HUDEP-2 (cell line): Measurements from ENCODE around the gene MC5R.

Experiments used
- DNase-seq, 76 experiments: peaks; one replicate each; lab custom pipeline; 2025; ENCODE audit not compliant: unreplicated experiment in 76 of 76; lab: John Stamatoyannopoulos, UW

Gene MC5R

DNA sequence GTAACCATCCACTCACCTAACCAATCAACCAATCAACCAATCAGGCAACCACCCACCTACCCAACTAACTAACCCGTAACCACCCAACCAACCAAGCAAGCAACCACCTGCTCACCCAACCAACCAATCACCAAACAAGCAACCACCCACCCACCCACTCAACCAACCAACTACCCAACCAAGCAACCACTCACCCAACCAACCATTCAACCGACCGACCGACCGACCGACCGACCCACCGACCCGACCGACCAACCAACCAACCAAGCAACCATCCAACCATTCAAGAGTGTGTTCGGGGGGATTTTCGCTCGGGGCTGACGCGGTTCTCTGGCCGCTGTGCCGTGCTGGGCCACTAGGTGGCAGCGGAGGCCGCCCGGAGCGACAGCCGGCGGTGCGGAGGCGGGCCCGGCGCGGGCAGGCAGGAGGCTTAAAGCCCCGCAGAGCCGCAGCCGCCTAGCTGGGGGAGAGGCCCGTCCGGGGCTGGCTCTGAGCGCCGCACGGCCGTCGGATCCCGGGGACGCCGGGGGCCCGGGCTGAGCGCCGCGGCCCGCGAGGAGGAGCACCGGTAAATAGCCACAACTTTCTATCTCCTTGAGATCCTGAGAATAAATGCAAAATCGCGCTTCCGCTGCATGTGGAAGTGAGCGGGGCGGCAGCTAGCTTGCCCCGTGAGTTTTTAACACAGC is at the start of gene MC5R:
MC5R (plus strand) TSS at position 443 of the 689 bp plus-strand sequence. CDS start 1,617 bp downstream, outside the sequence.
- DNase-seq, result peak in 33 of 76 experiments; percentile 0 to 69 (median 19)

DNA sequence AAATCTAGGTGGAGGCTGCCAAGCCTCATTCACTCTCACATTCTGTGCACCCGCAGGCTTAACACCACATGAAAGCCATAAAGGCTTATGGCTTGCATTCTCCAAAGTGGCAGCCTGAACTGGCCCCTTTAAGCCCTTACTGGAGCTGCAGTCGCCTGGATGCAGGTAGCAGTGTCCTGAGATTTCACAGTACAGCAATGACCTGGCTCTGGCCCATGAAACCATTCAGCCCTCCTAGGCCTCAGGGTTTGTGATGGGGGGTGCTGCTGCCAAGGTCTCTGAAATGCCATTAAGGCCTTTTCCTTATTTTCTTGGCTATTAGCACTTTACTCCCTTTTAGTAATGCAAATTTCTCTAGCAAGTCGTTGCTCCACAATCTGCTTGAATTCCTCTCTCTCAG is 48.9 kb upstream of the MC5R start:
- DNase-seq, result no peak

DNA sequence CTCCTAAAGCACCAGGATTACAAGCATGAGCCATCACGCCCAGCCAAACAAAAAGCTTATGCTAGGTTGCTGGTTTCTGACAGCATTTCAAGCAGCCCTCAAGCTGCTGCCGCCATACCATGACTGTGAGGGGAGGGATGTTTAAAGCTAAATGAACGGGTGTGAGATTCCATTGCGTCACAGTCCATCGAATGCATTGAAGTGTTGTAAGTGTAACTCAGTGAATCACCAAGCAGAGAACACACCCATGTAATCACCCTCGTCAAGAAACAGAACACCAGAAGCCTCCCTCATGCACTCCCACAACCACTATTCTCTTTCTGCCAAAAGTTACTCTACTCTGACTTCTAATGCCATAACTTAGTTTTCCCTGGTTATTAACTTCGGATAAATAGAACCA is 32.8 kb upstream of the MC5R start:
- no peak for DNase-seq

DNA sequence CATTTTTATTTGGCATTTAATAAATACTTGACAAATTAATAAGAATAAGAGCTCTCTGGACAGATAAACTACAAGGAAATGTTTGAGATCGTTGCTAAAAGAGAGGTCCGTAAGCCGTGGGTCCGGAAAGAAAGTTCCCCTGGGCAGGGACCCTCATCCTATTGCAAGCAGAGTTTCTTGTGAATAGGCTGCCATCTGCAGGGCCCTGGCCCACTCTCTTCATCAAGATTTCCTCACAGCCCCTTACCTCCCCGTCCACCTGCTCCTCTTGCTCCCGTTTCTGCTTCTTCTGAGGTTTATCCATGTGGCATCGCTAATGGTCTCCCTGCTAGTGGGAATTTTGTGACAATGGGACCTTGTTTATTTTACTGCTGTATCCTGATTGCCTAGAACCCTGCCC is 30.1 kb upstream of the MC5R start:
- DNase-seq, result no peak

DNA sequence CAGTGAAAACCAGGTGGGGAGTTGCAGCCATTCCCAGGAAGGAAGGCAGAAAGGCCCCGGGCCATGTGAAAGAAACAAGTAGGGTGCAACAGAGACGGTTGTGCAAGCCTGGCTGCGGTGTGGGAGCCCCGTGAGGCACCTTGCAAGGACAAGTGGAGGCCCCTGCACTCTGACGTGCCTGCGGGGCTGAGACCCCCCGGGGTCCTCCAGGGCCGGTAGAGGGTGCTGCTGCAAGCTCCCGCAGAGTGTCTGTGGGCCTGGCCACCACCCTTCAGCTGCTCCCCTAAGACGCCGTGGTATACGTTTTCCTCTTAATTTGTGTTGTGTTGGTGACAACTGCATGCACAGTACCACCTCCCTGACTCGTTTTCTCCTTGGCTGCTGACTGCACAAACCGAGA is 27.4 kb upstream of the MC5R start:
- no peak for DNase-seq

DNA sequence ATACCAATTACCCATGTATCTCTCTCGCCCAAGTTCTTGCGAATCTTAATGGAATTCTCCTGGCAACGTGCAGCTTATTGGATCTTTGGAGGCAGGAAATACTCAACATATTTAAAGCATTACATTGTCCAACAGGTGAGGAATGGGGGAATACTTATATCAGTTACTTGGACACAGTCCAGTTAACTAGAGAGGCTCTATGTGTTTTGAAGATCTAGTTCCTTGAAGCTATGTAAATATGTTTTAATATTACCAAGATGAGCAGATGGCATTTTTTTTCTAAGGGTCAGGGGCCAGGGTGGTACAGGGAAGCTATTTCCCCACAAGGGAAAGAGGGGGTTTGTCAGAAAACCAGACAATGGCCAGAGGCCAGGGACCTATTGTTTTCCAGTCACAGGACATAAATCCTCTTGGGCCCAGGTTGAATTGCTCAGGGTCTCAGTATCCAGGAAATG is 26.8 kb upstream of the MC5R start:
- DNase-seq, result no peak

DNA sequence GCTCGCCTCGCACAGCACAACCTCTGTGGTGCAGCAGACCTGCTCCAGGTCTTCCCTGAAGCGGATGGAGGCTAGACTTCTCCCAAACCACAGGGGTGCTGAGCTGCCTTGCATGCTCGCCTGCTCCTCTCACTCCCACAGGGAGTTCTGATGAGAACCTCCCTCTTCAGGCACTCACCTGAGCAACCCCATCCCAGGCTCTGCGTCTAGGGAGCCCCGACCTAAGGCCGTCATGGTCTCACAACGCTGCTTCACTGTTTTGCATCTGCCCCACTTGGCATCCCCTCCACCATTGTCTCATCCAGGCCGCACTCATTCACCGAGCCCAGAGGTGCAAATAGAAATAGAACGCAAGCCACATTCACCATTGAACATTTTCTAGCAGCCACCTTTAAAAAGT is 24.6 kb upstream of the MC5R start:
- DNase-seq, result no peak

DNA sequence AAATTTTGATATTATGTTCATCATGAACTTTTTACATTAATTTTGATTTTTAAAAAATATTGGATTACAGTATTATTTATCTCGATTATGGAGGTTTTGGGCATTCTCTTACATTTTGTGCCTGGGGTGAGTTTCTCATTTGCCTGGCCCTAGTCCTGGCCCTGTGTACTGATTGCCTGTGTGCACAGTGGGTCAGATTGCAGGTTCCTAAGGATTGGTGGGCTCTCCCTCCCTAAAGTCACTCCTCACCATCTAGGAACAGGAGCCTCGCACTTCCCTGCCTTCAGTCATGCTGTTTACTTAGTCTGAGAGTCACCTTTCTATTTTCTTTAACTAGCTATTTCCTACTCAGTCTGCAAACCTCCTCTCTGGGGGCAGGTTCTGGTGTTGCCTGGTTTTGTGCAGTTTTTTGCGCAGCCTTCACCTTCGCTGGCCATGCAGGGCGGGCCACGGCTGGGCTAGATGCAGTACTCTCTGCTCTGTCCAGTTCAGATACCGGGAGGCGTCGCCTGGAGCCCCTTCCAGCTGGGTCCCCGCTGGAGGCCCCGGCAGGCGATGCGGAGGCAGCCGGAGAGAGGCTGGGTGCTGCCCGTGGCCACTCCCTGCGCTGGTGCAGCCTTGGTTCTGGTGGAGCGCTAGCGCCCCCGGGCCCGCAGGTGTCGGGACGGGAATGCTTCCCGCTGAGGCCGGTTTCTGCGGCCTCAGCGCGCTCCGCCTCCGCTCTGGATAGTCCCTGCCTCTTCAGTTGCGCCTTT is 23.3 kb upstream of the MC5R start:
- peak in 19 of 76 experiments; percentile 1 to 48 (median 11) for DNase-seq

DNA sequence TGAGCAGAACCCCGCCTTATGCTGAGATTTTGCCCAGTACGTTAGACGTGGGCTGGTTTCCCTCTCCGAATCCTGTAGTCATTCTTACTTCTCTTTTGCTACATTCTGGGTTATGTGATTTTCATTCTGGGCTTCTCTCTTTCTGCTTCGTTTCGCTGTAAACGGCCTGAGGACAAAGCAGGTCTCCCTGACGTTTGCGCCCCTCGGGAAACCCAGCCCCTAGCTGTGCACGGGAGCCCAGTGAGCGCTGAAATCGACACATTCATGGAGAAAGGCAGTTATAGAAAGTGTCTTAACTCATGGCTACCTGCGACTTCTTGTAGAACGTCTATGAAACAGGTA is 22.7 kb upstream of the MC5R start:
- no peak for DNase-seq

DNA sequence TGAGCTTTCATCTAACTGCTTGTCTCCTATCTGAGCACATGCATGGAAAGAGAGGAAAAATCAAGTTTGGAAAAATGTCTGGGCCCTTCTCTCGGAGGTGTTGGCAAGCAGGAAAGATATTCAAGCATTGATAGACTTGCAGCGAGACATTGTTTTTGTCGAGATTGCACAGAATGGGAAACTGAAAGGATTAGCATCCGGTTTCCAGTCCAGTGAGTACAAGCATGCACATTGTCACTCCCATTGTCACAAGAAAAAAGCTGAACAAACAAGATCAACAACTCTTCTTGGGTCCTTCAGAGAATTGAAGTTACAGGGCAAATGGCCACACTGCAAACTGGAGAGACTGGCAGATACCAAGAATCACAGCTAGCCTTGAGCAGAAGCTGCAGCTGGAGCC is 19.6 kb upstream of the MC5R start:
- no peak for DNase-seq

DNA sequence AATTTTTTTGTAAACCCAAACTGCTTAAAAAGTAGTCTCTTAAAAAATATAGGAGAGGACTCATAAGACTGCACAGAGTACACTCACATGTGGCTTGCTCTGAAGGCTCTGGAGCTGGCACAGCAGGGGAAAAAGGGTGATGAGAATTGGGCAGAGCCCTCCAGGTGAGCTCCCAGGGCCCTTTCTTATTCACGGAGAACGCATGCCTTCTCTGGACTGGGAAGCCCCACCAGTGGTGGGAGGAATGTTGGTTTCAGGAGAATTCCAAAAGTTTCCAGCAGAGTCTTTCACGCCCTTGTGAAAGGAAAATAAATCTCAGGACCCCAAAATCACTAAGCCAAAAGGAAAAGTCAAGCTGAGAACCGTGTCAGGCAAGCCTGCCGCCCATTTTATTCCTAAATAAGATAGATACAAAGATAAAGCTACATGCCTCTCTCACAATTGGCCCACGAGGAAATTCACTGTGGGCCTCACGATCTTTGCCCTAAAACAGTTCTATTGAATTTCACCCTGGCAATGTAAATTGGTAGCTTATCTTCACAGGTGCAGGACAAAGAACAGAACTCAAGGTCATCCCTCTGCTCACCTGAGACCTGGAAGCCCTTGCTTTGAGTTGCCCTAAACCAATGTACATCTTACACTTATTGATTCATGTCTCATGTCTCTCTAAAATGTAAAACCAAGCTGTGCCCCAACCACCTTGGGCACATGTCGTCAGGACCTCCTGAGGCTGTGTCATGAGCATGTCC is 15.5 kb upstream of the MC5R start:
- no peak for DNase-seq

DNA sequence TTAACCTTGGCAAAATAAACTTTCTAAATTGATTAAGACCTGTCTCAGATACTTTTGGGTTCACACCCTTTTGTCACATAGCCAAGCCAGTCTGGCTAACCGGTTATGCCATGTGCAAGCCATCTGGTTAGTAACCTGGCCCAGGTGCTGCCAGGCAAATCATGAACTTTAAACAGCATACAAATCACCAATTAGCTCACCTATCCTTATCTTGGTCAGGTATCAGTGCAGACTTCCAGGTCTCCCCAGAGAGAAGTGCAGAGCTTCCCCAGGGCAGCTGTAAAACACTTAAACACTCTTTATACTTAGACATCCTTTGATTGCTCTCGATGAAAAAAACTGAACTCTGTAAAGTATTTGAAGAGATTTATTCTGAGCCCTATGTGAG is 14.9 kb upstream of the MC5R start:
- DNase-seq, result no peak

DNA sequence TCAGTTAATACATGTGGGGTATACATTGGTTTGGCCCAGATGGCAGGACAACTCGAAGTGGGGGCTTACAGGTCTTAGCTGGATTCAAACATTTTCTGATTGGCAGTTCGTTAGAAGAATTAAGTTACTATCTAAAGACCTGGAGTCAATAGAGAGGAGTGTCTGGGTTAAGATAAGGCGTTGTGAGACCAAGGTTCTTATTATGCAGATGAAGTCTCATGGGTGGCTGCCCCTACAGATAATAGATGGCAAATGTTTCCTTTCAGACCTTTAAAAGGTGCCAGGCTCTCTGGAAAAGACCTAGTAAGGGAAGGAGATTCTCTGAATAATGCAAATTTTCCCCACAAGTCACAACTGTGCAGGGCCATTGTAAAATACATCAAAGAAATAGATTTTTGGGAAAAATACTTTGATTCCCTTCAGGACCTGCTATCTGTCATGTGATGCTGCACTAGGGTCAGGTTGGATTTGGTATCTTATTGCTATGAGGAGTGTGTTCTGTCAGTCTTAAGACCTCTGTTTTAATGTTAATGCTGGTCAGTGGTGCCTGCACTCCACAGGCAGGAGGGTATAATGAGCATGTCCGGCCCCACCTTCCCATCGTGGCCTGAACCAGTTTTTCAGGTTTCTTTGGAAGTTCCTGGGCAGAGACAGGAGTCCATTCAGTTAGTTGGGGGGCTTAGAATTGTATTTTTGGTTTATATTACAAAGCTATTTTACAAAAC is 14.3 kb upstream of the MC5R start:
- DNase-seq, result no peak

DNA sequence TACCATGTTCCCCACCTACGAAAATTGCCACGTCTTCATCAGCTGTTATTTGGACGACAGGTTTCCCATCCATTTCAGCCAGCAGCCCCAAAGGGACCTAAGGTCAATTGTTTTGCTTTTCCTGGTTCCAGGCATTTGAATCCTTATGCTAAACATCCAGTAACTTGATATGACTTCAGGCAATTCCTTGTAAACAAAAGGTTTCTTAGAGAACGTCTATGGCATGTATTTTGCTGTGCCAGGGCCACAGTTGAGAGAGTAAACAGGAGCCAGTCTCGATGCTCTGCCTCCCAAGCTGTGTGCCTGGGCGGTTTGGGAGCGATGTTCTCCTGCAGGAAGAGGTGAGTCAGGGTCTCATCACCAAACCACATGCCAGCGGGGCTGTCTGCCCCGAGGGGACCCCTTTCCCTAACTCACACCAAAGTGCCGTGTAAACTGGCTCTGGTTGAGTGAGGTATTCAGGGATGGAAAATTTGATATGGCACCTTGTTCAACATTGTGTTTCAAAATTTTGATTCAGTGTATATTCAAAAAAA is 12.9 kb upstream of the MC5R start:
- no peak for DNase-seq

DNA sequence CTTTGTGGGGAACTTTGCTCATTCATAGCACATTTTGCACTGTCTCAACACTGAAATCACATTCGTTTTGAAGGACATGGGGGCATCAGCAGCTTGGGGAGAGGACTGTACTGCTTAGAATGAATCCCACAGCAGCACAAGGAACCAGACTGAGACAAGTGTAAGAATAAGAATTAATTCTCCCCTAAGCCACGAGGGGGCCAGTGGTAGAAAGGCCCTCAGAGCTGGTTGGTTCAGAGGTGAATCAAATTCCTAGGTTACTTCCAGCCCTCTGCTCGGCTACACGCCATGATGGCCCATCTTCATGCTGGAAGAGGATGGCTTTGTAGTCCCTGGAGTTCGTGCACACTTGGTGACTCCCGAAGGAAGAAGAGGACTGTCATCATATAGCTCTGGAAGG is 12.0 kb upstream of the MC5R start:
- DNase-seq, result peak in 1 of 76 experiments; percentile 12

DNA sequence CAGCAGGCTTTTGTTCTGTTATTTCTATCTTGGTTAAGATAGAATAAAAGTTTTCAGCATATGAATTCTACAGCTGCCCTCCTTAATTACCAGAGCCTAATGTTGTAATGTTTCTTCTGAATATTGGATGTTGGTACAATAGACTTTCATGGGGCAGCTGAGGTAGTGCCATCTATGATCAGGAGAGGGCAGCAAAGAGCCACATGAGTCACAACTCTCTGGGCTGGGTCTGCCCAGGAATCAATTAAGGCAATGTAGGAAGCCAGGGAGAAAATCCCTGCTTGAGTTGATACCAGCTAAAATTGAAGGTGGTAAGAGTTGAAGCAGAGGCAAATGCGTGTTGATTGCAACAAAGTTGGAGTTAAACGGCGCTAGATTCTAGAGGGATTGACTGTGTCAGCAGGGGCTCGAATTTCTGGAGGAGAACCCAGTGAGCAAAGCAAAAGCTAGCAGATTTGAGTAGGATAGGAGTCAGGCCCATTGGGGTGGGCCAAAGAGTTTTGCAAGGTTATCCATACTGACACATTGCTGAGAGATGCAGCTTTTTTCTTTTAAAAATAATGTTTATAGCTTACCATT is 10.6 kb upstream of the MC5R start:
- DNase-seq, result peak in 29 of 76 experiments; percentile 0 to 64 (median 15)

DNA sequence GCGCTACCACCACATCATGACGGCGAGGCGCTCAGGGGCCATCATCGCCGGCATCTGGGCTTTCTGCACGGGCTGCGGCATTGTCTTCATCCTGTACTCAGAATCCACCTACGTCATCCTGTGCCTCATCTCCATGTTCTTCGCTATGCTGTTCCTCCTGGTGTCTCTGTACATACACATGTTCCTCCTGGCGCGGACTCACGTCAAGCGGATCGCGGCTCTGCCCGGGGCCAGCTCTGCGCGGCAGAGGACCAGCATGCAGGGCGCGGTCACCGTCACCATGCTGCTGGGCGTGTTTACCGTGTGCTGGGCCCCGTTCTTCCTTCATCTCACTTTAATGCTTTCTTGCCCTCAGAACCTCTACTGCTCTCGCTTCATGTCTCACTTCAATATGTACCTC is 2.3 kb downstream of the MC5R start:
- no peak for DNase-seq

DNA sequence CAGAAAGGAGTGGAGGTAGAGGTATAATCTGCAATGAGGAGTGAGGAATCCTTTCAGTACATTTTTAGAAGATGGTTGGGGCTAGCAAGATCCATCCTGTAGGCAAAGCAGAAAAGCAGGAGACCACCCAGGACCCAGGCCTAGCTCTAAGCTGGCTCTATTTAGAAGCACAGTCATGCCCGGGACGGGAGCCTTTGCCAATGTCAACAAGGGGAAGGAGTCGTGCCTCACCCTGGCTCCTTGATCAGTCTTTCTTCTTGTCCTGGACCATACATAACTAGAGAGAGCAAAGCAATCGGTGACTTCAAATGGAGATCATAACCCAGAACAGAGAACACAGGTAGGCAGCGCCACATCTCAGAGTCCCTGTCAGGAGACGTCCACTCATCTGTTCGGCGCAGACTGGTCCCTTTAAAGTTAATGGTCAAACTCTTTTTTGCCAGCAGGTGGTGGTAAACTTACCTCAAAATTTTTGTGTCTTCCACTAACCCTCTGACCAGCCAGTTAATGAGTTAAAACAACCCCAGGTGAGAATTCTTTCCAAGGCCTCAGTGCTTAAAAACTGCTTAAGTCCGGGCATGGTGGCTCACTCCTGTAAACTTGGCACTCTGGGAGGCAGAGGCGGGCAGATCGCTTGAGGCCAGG is 8.0 kb downstream of the MC5R start:
- no peak for DNase-seq

DNA sequence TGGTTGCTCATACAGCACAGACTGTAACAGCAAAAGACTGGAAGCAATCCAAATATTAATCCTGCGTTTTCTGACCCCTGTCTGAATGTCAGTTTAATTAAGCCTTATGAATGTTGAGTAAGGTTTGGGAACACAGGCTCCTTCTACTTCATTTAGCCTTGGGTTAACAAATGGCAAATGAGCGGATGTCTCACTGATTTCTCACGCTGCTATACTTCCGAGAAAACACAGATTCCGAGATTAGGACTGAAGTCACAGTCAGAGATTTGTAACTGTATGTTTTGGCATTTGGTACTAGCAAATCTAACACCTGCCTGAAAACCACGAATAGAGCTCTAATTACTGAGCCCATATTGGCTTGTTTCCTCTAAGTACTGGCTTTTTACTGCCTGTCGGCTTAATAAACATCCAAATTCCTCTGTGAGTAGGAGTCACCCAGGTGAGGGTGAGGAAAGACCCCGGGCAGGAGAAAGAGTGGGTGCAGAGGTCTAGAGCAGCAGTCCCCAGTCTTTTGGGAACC is 10.6 kb downstream of the MC5R start:
- DNase-seq, result no peak

DNA sequence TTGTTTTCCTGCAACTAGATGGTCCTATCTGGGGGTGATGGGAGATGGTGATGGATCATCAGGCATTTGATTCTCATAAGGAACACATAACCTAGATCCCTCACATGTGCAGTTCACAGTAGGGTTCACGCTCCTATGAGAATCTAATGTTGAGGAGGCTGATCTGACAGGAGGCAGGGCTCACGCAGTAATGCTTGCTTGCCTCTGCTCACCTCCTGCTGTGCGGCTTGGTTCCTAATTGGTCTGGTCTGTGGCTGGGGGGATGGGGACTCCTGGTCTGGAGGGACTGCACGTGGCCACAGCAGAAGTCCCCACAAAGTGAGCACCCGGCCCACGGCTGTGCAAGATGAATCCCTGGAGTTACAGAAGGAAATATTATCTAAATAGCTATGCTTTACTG is 11.3 kb downstream of the MC5R start:
- DNase-seq, result no peak
